ENCODE results near the gene LDLRAD2.

LDLRAD2 gene

DNA sequence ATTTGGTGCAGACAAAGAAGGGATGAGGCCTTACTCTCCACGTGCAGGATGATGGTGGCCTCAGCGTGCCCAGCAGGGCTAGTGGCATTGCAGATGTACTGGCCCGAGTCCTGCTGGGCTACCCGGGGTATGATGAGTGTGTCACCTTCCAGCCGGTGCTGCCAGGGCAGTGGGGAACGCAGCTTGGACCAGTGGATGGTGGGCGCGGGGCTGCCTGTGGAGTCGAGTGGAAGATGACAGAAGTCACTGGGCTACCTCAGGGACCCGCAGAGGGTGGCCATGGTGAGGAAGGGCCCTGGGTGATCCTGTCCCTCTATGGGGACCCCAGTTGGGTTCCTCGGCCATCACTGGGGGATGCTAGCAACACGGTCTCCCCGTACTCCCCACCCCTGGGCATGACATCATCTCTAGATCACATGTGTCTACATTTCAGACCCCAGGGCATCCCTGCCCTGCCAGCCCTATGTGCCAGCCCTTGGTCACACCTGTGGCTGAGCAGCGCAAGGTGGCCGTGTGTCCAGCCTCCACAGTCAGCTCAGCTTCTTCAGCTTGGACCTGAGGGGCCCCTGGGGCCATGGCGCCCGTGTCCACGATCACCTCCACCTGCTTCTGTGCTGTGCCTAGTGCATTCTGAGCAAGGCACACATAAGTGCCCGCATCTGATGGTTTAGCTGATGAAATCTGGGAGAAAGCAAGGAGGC is 27.4 kb downstream of the LDLRAD2 start:
- no peak for DNase-seq (ENCODE audit: low read depth)
- no peak overlapping the region for H3K4me3 ChIP-seq (ENCODE audit: low read depth, low read length)
- TF ChIP-seq, protein P1, sequence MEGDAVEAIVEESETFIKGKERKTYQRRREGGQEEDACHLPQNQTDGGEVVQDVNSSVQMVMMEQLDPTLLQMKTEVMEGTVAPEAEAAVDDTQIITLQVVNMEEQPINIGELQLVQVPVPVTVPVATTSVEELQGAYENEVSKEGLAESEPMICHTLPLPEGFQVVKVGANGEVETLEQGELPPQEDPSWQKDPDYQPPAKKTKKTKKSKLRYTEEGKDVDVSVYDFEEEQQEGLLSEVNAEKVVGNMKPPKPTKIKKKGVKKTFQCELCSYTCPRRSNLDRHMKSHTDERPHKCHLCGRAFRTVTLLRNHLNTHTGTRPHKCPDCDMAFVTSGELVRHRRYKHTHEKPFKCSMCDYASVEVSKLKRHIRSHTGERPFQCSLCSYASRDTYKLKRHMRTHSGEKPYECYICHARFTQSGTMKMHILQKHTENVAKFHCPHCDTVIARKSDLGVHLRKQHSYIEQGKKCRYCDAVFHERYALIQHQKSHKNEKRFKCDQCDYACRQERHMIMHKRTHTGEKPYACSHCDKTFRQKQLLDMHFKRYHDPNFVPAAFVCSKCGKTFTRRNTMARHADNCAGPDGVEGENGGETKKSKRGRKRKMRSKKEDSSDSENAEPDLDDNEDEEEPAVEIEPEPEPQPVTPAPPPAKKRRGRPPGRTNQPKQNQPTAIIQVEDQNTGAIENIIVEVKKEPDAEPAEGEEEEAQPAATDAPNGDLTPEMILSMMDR (IDR thresholded peaks at IDR 0.05; ENCODE audit: low read depth, low read length, missing control alignments): no peak

DNA sequence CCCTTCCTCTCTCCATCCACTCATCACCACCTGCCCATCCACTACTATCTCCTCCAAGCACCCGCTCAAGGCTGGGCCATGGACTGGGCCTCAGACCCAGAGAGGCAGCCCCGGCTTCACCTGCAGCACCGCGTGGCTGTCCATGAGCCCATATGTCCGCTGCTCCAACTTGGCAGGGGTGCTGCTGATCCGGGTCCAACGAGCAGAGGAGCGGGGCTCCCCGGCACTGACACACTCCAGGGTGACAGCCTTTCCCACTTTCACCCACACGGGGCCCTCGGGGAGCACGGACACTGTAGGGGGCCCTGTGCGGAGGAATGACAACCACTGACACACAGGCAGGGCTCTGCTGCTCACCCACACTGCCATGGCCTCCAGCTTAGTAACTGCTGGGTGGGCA is 28.9 kb downstream of the LDLRAD2 start:
- no peak overlapping the region for H3K4me3 ChIP-seq (ENCODE audit: low read depth, low read length)
- no peak for DNase-seq (ENCODE audit: low read depth)
- TF ChIP-seq, protein P1 (IDR thresholded peaks at IDR 0.05; ENCODE audit: low read depth, low read length, missing control alignments): no peak

DNA sequence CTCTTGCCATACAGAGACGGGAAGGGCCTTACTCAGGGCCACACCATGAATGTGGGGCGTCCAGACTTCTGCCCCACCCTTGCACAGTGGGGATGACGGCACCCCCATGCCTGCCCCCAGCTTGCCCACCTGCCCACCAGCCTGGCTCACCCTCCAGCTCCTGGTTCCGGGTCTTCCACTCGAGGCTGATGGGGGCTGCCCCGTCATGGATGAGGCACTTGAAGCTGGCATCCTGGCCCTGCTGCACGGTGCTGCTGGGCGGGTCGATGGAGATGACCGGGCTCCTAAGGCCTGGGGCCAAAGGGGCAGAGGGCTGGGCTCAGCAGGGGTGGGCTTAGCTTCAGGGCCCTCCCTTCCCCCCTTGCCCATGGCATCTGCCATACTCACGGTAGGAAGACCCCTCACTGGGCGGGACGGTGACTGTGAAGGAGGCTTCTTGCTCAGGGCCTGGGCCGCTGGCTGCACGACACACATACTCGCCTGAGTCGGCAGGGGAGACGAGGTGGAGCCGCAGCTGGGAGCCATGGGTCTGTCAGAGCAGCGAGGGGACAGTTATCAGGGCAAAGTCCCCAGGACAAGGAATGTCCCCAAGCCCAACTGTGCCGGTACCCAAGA is 29.9 kb downstream of the LDLRAD2 start:
- no peak for DNase-seq (ENCODE audit: low read depth)
- TF ChIP-seq, protein P1 (IDR thresholded peaks at IDR 0.05; ENCODE audit: low read depth, low read length, missing control alignments): no peak
- no peak overlapping the region for H3K4me3 ChIP-seq (ENCODE audit: low read depth, low read length)

DNA sequence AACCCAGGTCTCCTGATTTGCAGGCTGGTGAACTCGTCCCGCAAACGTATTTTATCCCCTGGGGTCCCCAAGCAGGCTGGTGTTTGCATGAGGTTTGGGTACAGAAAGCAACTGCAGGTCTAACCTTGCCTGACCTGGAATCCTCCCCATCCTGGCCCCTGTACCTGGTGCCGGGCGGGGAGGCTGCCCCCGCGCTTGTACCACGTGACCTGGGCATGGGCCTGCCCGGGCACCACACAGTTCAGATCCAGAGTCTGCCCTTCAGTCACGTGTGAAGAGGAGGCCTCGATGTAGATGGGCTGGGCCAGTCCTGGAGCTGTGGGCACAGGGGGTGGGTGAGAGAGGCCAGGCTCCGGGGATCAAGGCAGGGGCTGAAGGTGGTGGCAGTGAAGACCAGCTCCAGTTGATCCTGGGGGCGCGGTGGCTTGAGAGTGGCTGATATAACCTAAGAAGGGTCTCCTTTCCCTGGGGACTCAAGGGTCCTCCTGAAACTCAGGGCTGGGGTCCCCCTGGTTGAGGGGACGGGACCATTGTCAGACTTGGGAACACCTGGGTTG is 30.6 kb downstream of the LDLRAD2 start:
- no peak overlapping the region for H3K4me3 ChIP-seq (ENCODE audit: low read depth, low read length)
- TF ChIP-seq, protein P1 (IDR thresholded peaks at IDR 0.05; ENCODE audit: low read depth, low read length, missing control alignments): no peak
- DNase-seq (ENCODE audit: low read depth): no peak

DNA sequence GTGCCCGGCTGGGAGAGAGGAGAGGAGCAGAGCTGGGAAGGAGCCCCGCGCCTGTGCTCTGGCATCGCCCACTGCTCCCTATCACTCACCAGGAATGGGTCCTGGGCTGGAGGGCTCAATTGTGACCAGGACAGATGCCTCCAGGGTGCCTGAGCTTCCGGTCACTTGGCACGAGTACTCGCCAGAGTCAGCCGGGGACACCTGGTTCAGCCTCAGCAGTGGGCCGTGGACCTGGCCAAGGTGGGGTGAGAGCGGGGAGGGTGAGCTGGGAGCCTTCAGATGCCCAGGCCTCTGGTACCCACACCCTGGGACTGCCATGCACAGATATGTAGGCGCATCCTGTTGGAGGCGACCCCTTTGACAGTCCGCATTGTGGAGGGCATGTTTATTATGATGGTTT is 31.1 kb downstream of the LDLRAD2 start:
- H3K4me3 ChIP-seq (ENCODE audit: low read depth, low read length): no peak overlapping the region
- DNase-seq (ENCODE audit: low read depth): no peak
- TF ChIP-seq, protein P1 (IDR thresholded peaks at IDR 0.05; ENCODE audit: low read depth, low read length, missing control alignments): no peak

DNA sequence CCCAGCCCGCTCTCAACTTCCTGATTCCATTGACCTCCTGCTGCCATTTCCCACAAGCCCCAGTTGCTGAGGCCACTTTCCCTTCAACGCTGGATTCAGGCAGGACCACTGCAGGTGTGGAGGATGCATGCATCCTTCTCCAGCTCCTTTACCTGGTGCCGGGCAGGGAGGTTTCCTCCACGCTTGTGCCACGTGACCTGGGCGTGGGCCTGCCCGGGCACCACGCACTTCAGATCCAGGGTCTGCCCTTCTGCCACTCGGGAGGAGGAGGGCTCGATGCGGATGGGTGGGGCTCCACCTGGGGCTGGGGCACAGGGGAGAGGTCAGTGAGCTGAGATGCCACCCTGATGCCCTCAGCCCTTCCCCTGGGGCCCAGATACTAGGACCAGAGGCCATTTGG is 31.9 kb downstream of the LDLRAD2 start:
- H3K4me3 ChIP-seq (ENCODE audit: low read depth, low read length): no peak overlapping the region
- TF ChIP-seq, protein P1 (IDR thresholded peaks at IDR 0.05; ENCODE audit: low read depth, low read length, missing control alignments): no peak
- no peak for DNase-seq (ENCODE audit: low read depth)

All from GM12864 (cell line).